DOHH2 (cell line): ENCODE measurements around the gene RASGRP4.

Experiments used
- H3F3A ChIP-seq: fragments of 200-600 bp; sonication (generic), shearing (Covaris generic); 2 replicates; pipeline ENCODE4 v1.6.0; 2016; ENCODE audit warnings: antibody characterized with exemption, mild to moderate bottlenecking; ENCODE audit not compliant: control insufficient read depth, insufficient read depth
- H3K27ac ChIP-seq: fragments of 200-600 bp; sonication (generic); 2 replicates; pipeline ENCODE4 v1.5.1; 2014; ENCODE audit warnings: low read depth, mild to moderate bottlenecking, low read length, moderate library complexity
- H3K27me3 ChIP-seq: fragments of 200-600 bp; sonication (generic); 2 replicates; pipeline ENCODE4 v1.6.1; 2014; ENCODE audit warnings: mild to moderate bottlenecking, low read length, mixed read lengths; ENCODE audit not compliant: control insufficient read depth
- H3K36me3 ChIP-seq: fragments of 200-600 bp; sonication (generic); 2 replicates; pipeline ENCODE4 v1.6.1; 2014; ENCODE audit warnings: mild to moderate bottlenecking, low read length, moderate library complexity, mixed read lengths; ENCODE audit not compliant: control insufficient read depth
- H3K4me1 ChIP-seq: fragments of 200-600 bp; sonication (generic); 2 replicates; pipeline ENCODE4 v1.6.1; 2014; ENCODE audit warnings: mild to moderate bottlenecking, low read length, mixed read lengths; ENCODE audit not compliant: control insufficient read depth
- H3K4me2 ChIP-seq: fragments of 200-600 bp; sonication (generic); 2 replicates; pipeline ENCODE4 v1.6.0; 2014; ENCODE audit warnings: mild to moderate bottlenecking, low read length, moderate library complexity
- H3K4me3 ChIP-seq: fragments of 200-600 bp; sonication (generic); 2 replicates; pipeline ENCODE4 v1.5.1; 2014; ENCODE audit warnings: mild to moderate bottlenecking, low read length, mixed read lengths
- H3K79me2 ChIP-seq: fragments of 200-600 bp; sonication (generic); 2 replicates; pipeline ENCODE4 v1.6.1; 2014; ENCODE audit warnings: mild to moderate bottlenecking, low read length, mixed read lengths; ENCODE audit not compliant: control insufficient read depth
- H3K9me2 ChIP-seq: fragments of 200-600 bp; sonication (generic); replicated peaks from 2 replicates; pipeline ENCODE4 v1.6.1; 2014; ENCODE audit warnings: mild to moderate bottlenecking, low read length, mixed read lengths; ENCODE audit not compliant: control insufficient read depth
- H3K9me3 ChIP-seq: fragments of 200-600 bp; sonication (generic); 2 replicates; pipeline ENCODE4 v1.6.1; 2014; ENCODE audit warnings: antibody characterized with exemption, low read length, mixed read lengths; ENCODE audit not compliant: control insufficient read depth, insufficient read depth
- H4K20me1 ChIP-seq: fragments of 200-600 bp; sonication (generic); 2 replicates; pipeline ENCODE4 v1.6.0; 2014; ENCODE audit warnings: low read depth, mild to moderate bottlenecking, antibody characterized with exemption, low read length, moderate library complexity; ENCODE audit not compliant: control insufficient read depth, insufficient read depth
- CTCF ChIP-seq: fragments of 200-600 bp; sonication (generic); IDR thresholded peaks from one replicate; pipeline ENCODE4 v1.5.1; 2014; ENCODE audit warnings: antibody characterized with exemption, mild to moderate bottlenecking, low read depth, low read length; ENCODE audit not compliant: poor library complexity, severe bottlenecking
- EZH2phosphoT487 ChIP-seq: fragments of 200-600 bp; sonication (generic); IDR thresholded peaks from 2 replicates; pipeline ENCODE4 v1.6.1; 2017; ENCODE audit warnings: borderline replicate concordance, mild to moderate bottlenecking, antibody characterized with exemption, low read length, moderate library complexity, mixed read lengths

The RASGRP4 gene

GRCh38 chr19:38441657-38442348 is 15.8 kb upstream of the RASGRP4 start:
- Histone ChIP-seq H3K4me2 (no peak overlapping the region), H3K9me3 (no peaks in the 10 kb centered on the region), H3K4me1 (no peaks in the 10 kb centered on the region), H3K9me2 (no peaks in the 10 kb centered on the region), H3F3A (no peaks in the 10 kb centered on the region), H3K4me3 (no peak overlapping the region), H3K27me3 (no peaks in the 10 kb centered on the region), H3K79me2 (no peaks in the 10 kb centered on the region), H4K20me1 (no peaks in the 10 kb centered on the region), H3K27ac (no peak overlapping the region), H3K36me3 (no peaks in the 10 kb centered on the region)
- no peak for TF ChIP-seq EZH2phosphoT487
- peak; percentile 43 for TF ChIP-seq CTCF

GRCh38 chr19:38440592-38440991 is 14.6 kb upstream of the RASGRP4 start:
- H3K9me3 ChIP-seq = no peaks in the 10 kb centered on the region
- H4K20me1 ChIP-seq = no peaks in the 10 kb centered on the region
- H3K9me2 ChIP-seq = no peaks in the 10 kb centered on the region
- H3K79me2 ChIP-seq = no peaks in the 10 kb centered on the region
- no peak overlapping the region for H3K4me2 ChIP-seq
- no peak overlapping the region for H3K27ac ChIP-seq
- H3F3A ChIP-seq = no peaks in the 10 kb centered on the region
- no peak overlapping the region for H3K4me3 ChIP-seq
- no peaks in the 10 kb centered on the region for H3K4me1 ChIP-seq
- H3K36me3 ChIP-seq = no peaks in the 10 kb centered on the region
- no peak for TF ChIP-seq EZH2phosphoT487
- TF ChIP-seq CTCF = no peak
- no peaks in the 10 kb centered on the region for H3K27me3 ChIP-seq

GRCh38 chr19:38437917-38438316 is 11.9 kb upstream of the RASGRP4 start:
- H3F3A ChIP-seq = no peaks in the 10 kb centered on the region
- no peak overlapping the region for H3K4me2 ChIP-seq
- H3K27ac ChIP-seq = no peak overlapping the region
- no peaks in the 10 kb centered on the region for H3K9me3 ChIP-seq
- no peaks in the 10 kb centered on the region for H3K9me2 ChIP-seq
- H3K4me3 ChIP-seq = no peak overlapping the region
- H3K36me3 ChIP-seq = no peaks in the 10 kb centered on the region
- no peaks in the 10 kb centered on the region for H4K20me1 ChIP-seq
- H3K27me3 ChIP-seq = no peaks in the 10 kb centered on the region
- H3K4me1 ChIP-seq = 0 out of 2 replicates have a peak, but pooled peaks cover 3% of the 10 kb centered on the region
- H3K79me2 ChIP-seq = no peaks in the 10 kb centered on the region
- no peak for TF ChIP-seq EZH2phosphoT487
- no peak for TF ChIP-seq CTCF
